IPS-11a (cell line): ENCODE results near the gene MARCHF2.

ENCODE experiments used
- H3K4me3 ChIP-seq: one replicate; pipeline ENCODE4 v1.5.1; 2013; ENCODE audit warnings: low read depth, low read length, control low read depth

Gene MARCHF2

DNA sequence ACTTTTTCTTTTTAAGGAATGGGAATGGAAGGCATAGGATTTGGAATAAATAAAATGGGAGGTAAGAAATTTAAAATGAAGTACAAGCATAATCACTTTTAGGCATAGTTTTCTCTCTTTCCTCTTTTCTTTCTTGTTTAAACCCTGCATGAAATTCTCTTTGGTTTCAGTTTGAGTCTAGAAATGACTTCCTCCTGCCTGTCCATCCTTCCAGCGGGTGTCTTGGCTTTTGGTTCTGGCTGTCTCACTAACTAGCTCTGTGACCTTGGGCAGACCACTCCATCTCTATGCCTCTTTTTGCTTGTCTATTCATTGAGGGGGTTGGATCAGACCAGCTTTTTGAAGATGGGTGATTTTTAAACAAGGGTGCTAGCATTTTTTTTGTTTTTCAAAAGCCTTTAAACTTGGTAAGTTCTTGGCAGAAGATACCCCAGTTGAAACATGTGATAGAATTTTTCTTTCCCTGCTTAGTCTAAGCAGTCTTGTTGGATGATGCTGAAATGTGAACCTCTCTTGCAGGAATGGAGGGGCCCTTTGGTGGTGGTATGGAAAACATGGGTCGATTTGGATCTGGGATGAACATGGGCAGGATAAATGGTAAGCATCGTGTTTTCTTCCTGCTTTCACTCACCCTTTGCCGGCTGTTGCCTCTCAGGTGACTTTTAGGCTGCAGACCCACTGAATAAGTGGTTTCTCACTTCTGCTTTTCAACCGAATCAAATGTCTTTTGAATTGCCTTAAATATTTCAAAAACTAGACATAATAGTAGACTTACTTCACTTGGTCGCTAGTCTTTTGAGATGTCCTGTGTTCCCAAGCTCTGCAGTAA is 60.8 kb downstream of the MARCHF2 start:
- H3K4me3 ChIP-seq: no peak overlapping the region

DNA sequence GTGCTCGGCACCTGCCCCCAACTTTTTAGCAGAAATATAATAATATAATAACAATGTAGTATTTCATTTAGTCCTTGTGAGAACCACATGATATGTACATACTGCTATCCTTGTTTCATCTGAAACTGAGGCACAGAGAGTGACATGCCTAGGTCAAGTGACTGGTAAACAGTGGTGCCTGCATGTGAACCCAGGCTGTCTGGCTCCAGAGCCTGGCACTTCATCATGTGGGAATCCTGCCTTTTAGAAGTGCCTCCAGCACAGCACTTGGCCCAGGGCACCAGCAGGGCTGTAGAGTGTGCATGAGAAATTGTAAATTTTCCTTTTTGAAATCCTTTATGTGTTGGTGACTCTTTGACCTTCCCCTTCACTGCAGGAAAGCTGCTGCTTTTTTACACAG is 61.9 kb downstream of the MARCHF2 start:
- H3K4me3 ChIP-seq: no peak overlapping the region

DNA sequence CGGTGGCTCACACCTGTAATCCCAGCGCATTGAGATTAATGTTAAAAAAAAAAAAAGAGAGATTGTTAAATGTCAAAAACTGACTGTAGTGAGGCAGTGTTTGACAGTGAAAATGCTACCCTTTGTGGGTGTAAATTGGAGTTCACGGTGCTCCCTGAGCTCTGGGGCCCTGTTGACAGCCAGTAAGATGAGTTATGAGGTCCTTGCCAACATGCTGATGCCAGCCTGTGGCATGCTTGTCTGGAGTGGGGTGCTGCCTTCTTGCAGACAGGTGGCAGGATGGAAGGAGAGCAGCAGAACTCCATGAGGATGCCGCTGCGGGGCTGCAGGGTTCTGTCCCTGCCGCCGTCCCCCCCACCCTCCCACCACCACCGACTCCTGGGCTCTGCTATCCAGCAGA is 63.4 kb downstream of the MARCHF2 start:
- H3K4me3 ChIP-seq: no peak overlapping the region

DNA sequence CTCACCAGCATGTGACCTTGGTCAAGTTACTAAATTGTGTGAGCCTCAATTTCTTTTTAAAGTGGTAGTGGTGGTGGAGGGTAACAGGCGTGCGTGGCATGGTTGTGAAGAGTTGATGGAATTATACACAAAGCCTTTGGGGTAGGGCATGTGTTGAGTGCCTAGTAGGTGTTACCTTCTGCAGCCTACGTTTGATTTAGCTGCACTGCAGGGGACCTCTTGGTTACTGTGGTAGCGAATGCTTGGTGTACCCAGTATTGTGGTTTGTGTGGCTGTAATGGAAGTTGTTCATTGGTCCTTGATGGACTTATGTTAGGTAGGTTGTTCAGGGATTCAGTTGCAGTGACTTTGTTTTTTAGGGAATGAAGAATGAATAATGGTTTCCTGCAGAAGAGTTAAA is 64.8 kb downstream of the MARCHF2 start:
- no peak overlapping the region for H3K4me3 ChIP-seq

DNA sequence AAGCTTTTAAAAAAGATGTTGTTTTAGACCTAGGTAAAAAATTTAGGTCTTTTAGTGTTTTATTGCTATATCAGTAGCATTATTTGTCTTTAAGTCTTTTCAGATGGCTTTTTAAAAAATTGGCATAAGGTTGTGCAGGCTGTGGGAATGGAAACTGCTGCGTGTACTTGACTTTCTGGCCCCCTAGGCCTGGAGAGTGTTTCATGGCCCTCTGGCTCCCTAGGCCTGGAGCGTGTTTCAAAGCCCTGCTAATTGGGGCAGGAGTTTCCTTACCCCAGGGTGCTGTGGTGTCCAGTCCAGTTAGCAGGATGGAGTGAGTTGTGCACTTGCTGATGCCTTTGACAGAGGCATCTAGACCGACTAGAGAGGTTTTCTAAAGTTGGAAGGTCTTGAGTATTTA is 65.5 kb downstream of the MARCHF2 start:
- H3K4me3 ChIP-seq: no peak overlapping the region

DNA sequence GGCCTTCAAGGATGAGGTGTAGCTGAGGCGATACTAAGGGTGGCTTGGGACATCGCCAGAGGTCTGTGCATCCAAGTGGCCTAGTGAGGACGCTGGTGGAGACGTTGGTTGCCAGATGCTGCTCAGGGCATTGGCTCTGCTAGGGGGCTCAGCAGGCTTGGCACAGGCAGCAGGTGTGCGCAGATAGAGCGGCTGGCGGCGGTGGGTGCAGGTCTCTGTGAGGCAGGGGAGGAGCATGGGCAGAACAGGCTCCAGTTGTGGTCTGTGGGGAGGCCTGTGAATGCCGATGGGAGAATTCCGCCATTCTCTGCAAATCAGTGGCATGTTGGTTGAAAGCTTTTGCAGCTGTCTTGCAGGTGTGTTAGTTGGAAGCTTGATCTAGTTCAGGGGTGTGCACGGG is 68.1 kb downstream of the MARCHF2 start:
- no peak overlapping the region for H3K4me3 ChIP-seq

DNA sequence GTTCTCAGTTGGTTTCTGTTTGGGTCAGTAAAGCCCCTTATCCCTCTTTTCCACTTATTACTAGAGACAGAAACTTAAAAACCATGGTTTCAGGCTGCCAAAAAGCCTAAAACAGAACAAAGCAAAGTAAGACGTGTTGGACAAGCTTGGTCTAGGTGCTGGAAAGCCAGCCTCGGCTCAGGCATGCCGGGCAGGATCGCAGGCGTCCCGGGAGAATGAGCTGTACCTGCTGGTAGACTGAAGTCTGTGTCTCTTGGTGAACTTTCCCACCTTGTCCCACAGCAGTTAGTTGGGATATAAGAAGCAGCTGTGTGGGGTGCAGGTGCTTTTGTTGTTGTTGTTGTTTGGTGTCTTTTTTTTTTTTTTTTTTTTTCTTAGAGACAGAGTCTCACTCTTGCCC is 68.5 kb downstream of the MARCHF2 start:
- no peak overlapping the region for H3K4me3 ChIP-seq

DNA sequence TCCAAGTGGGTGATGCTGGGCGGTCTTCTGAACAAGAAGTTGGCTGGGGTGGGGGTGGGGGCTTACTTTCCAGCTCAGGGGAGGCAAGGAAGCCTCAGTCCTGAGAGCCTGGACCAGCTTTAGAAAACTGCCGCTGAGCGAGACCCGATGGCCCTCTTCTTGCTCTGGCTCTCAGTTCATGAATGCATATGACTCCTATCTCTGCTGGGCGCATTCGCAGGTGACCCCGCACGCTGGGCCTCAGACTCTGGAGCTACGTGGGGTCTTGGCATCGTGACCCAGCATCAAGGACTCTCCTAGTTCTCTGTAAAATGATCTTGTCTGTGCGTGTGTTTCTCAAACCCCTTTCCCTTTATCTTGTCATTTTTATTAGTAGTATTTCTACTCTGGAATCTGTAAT is 69.6 kb downstream of the MARCHF2 start:
- no peak overlapping the region for H3K4me3 ChIP-seq

DNA sequence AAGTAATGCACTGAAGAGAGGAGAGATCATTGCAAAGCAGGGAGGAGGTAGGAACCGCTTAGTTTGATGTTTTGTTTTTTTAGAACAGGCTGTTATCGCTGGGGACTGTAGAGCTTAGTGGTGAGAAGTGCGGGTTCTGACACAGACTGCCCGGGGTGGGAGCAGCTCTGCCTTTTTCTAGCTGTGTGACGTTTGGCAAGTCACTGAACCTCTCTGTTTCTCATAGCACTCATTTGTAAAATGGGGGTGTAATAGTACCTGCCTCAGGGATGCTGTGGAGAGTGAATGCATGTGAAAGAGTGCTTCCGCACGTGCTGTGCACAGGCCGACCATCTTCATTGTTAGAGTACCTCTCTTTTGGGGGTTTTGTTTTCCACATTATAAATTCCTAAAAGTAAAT is 70.1 kb downstream of the MARCHF2 start:
- H3K4me3 ChIP-seq: no peak overlapping the region

DNA sequence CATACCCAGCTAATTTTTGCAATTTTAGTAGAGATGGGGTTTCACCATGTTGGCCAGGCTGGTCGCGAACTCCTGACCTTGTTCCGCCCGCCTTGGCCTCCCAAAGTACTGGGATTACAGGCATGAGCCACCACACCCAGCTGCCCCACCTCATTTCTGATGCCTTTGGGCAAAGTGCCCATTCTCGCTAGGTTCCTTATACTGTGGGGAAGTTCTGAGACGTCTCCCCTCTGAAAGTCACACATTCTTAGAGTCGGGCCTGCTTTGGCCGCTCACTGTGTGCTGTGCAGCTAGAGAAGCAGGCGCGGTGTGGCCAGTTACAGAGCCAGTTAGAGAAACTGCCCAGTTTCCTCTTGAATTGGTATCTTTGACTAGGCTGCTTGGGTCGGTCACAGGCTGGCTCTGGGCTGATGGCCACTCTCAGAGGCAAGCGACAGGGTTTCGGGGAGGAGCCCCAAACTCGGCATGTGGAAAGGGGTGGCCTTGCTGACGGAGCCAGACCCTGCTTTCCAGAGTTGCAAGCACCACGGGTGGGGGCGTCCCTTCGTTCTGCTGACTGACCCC is 71.3 kb downstream of the MARCHF2 start:
- H3K4me3 ChIP-seq: no peak overlapping the region

DNA sequence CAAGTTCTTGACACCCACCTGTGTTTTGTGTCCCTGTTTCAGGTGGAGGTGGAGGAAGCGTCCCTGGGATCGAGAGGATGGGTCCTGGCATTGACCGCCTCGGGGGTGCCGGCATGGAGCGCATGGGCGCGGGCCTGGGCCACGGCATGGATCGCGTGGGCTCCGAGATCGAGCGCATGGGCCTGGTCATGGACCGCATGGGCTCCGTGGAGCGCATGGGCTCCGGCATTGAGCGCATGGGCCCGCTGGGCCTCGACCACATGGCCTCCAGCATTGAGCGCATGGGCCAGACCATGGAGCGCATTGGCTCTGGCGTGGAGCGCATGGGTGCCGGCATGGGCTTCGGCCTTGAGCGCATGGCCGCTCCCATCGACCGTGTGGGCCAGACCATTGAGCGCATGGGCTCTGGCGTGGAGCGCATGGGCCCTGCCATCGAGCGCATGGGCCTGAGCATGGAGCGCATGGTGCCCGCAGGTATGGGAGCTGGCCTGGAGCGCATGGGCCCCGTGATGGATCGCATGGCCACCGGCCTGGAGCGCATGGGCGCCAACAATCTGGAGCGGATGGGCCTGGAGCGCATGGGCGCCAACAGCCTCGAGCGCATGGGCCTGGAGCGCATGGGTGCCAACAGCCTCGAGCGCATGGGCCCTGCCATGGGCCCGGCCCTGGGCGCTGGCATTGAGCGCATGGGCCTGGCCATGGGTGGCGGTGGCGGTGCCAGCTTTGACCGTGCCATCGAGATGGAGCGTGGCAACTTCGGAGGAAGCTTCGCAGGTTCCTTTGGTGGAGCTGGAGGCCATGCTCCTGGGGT is 72.7 kb downstream of the MARCHF2 start:
- no peak overlapping the region for H3K4me3 ChIP-seq

DNA sequence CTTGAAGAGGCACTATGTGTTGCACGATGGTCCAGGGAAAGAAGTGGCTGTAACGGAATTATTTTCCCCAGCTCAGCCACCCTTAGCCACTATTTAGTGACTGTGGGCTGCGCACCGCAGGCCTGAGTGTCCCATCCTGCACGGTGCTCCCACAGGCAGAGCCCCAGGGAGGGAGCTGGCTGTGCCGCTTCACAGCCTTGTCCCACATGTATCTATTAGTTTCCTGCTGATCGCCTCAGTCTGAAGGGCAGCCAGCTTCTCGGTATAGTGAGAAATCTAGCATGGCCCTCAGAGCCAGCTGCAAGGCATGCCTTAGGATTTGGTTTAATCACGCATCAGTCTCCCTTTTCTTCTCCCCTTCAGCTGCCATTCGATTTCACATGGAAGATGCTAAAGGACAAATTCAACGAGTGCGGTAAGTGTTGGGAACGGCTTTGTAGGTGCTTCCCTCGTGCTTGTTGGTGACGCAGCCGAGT is 73.6 kb downstream of the MARCHF2 start:
- H3K4me3 ChIP-seq: no peak overlapping the region

DNA sequence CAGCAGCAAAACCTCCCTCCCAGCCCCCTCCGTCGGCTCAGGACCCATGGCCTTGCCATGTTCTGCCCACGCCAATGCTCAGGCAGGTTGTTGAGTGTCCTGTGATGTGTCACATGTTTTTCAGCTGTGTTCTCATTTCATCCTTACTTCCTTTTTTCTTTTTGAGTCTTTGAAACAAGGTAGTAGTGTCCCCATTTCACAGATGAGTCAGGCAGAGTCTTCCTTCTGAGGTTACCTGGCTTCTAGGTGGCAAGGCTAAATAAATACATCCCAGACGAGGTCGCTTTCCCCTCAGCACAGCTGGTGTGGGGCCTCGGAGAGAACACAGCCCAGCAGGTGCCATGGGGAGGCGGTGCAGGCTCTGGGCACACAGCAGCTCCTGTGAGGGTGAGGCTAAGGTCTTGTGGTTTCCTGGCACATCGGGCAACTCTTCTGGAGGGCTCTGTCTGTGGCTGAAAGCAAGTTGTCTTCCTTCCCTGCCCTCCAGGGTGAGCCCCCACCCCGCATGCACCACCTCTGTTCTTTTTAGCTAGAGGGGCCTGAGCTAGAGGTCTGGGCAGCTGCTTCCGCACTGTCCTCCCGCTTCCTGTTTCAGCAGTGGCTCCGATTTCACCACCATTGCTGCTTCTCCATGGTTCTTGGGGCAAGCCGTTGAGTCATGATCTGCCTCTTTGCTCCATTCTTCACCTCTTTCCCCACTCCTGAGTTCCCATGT is 74.2 kb downstream of the MARCHF2 start:
- no peak overlapping the region for H3K4me3 ChIP-seq

DNA sequence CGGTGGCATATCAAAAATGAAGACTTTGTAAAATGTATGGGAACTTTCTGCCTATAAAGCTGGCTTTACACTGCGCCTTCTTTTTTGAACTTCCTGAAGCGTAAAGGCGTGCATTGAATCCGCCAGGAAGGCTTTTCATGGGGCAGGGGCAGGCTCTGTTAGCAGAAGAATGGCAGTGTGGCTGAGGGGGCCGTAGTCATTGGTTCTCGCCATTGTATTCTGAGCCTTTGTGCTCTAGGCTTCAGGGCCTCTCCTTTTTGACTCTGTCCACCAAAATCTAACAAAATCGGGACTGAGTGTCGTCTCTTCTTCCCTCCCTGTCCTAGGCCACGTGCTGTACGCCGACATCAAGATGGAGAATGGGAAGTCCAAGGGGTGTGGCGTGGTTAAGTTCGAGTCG is 75.3 kb downstream of the MARCHF2 start:
- no peak overlapping the region for H3K4me3 ChIP-seq
